ENCODE measurements around the gene CACNA1B.

Gene CACNA1B

GRCh38 chr9:137967280-137967953, 89.8 kb downstream of the CACNA1B start:
- no peak for DNase-seq (ENCODE audit: low spot score)

GRCh38 chr9:137968235-137968634, 90.7 kb downstream of the CACNA1B start:
- DNase-seq (ENCODE audit: low spot score), result peak; percentile 54

GRCh38 chr9:137969008-137969407, 91.4 kb downstream of the CACNA1B start:
- no peak for DNase-seq (ENCODE audit: low spot score)

GRCh38 chr9:137969685-137970084, 92.1 kb downstream of the CACNA1B start:
- DNase-seq (ENCODE audit: low spot score), result no peak

GRCh38 chr9:137970098-137970497, 92.5 kb downstream of the CACNA1B start:
- DNase-seq (ENCODE audit: low spot score), result no peak

- DNase-seq (ENCODE audit: low spot score), result no peak
These were observed 93.3 kb downstream of the CACNA1B start for GRCh38 chr9:137970686-137971476.

GRCh38 chr9:137971477-137972138, 94.0 kb downstream of the CACNA1B start:
- DNase-seq (ENCODE audit: low spot score), result no peak

- no peak for DNase-seq (ENCODE audit: low spot score)
These were observed 94.9 kb downstream of the CACNA1B start for GRCh38 chr9:137972355-137972987.

GRCh38 chr9:137972988-137973470, 95.4 kb downstream of the CACNA1B start:
- DNase-seq (ENCODE audit: low spot score), result no peak

GRCh38 chr9:137973829-137974416, 96.3 kb downstream of the CACNA1B start:
- DNase-seq (ENCODE audit: low spot score), result no peak

GRCh38 chr9:137974746-137975526, 97.4 kb downstream of the CACNA1B start:
- DNase-seq (ENCODE audit: low spot score), result no peak

- DNase-seq (ENCODE audit: low spot score), result peak; percentile 1
These were observed 97.9 kb downstream of the CACNA1B start for GRCh38 chr9:137975527-137975913.

- DNase-seq (ENCODE audit: low spot score), result no peak
These were observed 98.5 kb downstream of the CACNA1B start for GRCh38 chr9:137975936-137976565.

GRCh38 chr9:137977571-137978261, 100.1 kb downstream of the CACNA1B start:
- DNase-seq (ENCODE audit: low spot score), result no peak

- no peak for DNase-seq (ENCODE audit: low spot score)
These were observed 100.7 kb downstream of the CACNA1B start for GRCh38 chr9:137978262-137978714.

GRCh38 chr9:137982200-137982599, 104.6 kb downstream of the CACNA1B start:
- DNase-seq (ENCODE audit: low spot score), result no peak

- DNase-seq (ENCODE audit: low spot score), result no peak
These were observed 106.4 kb downstream of the CACNA1B start for GRCh38 chr9:137984005-137984404.

- no peak for DNase-seq (ENCODE audit: low spot score)
These were observed 107.1 kb downstream of the CACNA1B start for GRCh38 chr9:137984520-137985257.

- no peak for DNase-seq (ENCODE audit: low spot score)
These were observed 108.1 kb downstream of the CACNA1B start for GRCh38 chr9:137985637-137986071.

Measured in iPS-NIHi11 (cell line).